ENCODE results near the gene SCG3.

- TF ChIP-seq CTCF (IDR thresholded peaks at IDR 0.05) (no peak), POLR2A (IDR thresholded peaks at IDR 0.05; ENCODE audit: low read depth) (no peak), POLR2AphosphoS5 (IDR thresholded peaks at IDR 0.05) (peak; percentile 61 to 90)
Measured at GRCh38 chr15:51726302-51727073, 45.2 kb downstream of the SCG3 start.
